ENCODE measurements around the gene LPXN. TPM values are rescaled to one million over a fixed set of nuclear protein-coding genes. Genes with fewer than 3 reads are reported as not detected.
A peak's percentile ranks its signal among the peaks of the same experiment; 100 is the strongest.

The LPXN gene
- total and polyA plus RNA-seq, 10 of the 15 experiments (the other 5 are each of a cell fraction or from before 2014, with no cell fraction given), result 131 to 349 (median 201) TPM

DNA sequence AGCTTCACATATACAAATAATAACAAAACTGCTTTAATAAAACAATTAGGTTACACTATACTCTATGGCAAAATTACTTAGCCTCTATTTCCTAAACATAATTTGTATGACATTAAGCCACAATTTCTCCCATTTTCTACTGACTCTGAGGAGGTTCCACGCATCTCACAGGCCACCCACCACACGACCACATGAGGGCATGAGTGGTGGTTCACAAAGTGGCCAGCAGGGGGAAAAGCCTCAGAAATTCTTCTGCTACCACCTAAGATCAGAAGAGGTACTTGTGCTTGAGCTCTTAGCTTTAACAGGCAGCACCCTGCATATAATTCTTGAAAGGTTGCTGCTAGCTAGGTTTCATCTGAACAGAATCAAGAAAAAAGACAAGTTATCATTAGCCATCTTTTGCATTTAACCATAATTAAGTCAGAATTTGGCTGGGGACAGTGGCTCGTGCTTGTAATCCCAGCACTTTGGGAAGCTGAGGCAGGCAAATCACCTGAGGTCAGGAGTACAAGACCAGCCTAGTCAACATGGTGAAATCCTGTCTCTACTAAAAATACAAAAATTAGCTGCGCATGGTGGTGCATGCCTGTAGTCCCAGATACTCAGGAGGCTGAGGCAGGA, 7.7 kb downstream of the LPXN start:
- no peak overlapping the region for H3K9ac ChIP-seq (ENCODE audit: control insufficient read depth, insufficient read depth, low read length)
- intact Hi-C loops (cut with micrococcal nuclease; ENCODE audit: unreplicated experiment), result loop anchor here (5.0 kb wide), 1 partner anchor 64 kb away; no protein-coding TSS in a partner anchor
- no peak for TF ChIP-seq GABPA (IDR thresholded peaks at IDR 0.05; ENCODE audit: low read depth)
- TF ChIP-seq SPI1 (IDR thresholded peaks at IDR 0.05; ENCODE audit: borderline replicate concordance, insufficient read depth, low read depth, low read length), result no peak
- 0 out of 2 replicates have a peak, but pooled peaks have one; percentile 54 for TF ChIP-seq YY1 (IDR thresholded peaks at IDR 0.05; ENCODE audit: low read depth, low read length)
- TF ChIP-seq, protein P1, sequence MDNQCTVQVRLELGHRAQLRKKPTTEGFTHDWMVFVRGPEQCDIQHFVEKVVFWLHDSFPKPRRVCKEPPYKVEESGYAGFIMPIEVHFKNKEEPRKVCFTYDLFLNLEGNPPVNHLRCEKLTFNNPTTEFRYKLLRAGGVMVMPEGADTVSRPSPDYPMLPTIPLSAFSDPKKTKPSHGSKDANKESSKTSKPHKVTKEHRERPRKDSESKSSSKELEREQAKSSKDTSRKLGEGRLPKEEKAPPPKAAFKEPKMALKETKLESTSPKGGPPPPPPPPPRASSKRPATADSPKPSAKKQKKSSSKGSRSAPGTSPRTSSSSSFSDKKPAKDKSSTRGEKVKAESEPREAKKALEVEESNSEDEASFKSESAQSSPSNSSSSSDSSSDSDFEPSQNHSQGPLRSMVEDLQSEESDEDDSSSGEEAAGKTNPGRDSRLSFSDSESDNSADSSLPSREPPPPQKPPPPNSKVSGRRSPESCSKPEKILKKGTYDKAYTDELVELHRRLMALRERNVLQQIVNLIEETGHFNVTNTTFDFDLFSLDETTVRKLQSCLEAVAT (IDR thresholded peaks at IDR 0.05), result 0 out of 2 replicates have a peak, but pooled peaks have one; percentile 23
- TF ChIP-seq BHLHE40 (IDR thresholded peaks at IDR 0.05; ENCODE audit: borderline replicate concordance in 1 of 2, low read depth in 2 of 2, low read length in 1 of 2), result 0 out of 4 replicates have a peak, but pooled peaks of 1 of the 2 experiments have one; percentile 30
- TF ChIP-seq SMC3 (IDR thresholded peaks at IDR 0.05; ENCODE audit: borderline replicate concordance, low read length), result peak; percentile 74
- no peak for TF ChIP-seq ZNF384 (IDR thresholded peaks at IDR 0.05; ENCODE audit: borderline replicate concordance, low read depth, low read length)
- TF ChIP-seq MXI1 (IDR thresholded peaks at IDR 0.05; ENCODE audit: low read depth, low read length), result peak; percentile 52; the same call in 1 of the 2 replicates
- TF ChIP-seq RAD21 (IDR thresholded peaks at IDR 0.05; ENCODE audit: insufficient read depth, low read depth, low read length), result peak; percentile 59
- TF ChIP-seq, protein P2, sequence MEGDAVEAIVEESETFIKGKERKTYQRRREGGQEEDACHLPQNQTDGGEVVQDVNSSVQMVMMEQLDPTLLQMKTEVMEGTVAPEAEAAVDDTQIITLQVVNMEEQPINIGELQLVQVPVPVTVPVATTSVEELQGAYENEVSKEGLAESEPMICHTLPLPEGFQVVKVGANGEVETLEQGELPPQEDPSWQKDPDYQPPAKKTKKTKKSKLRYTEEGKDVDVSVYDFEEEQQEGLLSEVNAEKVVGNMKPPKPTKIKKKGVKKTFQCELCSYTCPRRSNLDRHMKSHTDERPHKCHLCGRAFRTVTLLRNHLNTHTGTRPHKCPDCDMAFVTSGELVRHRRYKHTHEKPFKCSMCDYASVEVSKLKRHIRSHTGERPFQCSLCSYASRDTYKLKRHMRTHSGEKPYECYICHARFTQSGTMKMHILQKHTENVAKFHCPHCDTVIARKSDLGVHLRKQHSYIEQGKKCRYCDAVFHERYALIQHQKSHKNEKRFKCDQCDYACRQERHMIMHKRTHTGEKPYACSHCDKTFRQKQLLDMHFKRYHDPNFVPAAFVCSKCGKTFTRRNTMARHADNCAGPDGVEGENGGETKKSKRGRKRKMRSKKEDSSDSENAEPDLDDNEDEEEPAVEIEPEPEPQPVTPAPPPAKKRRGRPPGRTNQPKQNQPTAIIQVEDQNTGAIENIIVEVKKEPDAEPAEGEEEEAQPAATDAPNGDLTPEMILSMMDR (IDR thresholded peaks at IDR 0.05 in 2 of 3, conservative IDR thresholded peaks at IDR 0.05 in 1 of 3; ENCODE audit: control insufficient read depth in 2 of 3, extremely low read depth in 1 of 3, insufficient read depth in 1 of 3, low read depth in 3 of 3, low read length in 3 of 3), result peak; percentile 80 to 89 (median 85)
- peak; percentile 43; the same call in 1 of the 2 replicates for TF ChIP-seq SMARCA5 (IDR thresholded peaks at IDR 0.05)
- TF ChIP-seq RUNX3 (IDR thresholded peaks at IDR 0.05; ENCODE audit: low read length), result peak; percentile 72
- no peak for TF ChIP-seq EGR1 (IDR thresholded peaks at IDR 0.05; ENCODE audit: borderline replicate concordance in 1 of 2, low read depth in 2 of 2, low read length in 2 of 2)
- BruUV-seq (replicated peaks), result no TSS peak
- RAD21 ChIA-PET (ENCODE audit: unreplicated experiment), result interaction anchor here (0.7 to 3.8 kb wide), 15 partner anchors 8 to 490 kb away, joined by 3 to 61 read pairs (median 5); partner anchors contain the start of gene LPXN
- peaks cover 1 to 17% of the 10 kb centered on the region in 2 experiments for H3K36me3 ChIP-seq (ENCODE audit: control insufficient read depth in 2 of 2, insufficient read depth in 2 of 2, low read length in 1 of 2)
- no peak overlapping the region for H2AFZ ChIP-seq (ENCODE audit: control insufficient read depth, low read depth, low read length)
- no peaks in the 10 kb centered on the region for H3K27me3 ChIP-seq (replicated peaks in 1 of 2; ENCODE audit: control insufficient read depth in 2 of 2, insufficient read depth in 2 of 2, low read length in 1 of 2)
- H3K4me2 ChIP-seq (ENCODE audit: control insufficient read depth, insufficient read depth), result peak overlapping the region; percentile 41; the same call in 1 of the 2 replicates
- H3K4me3 ChIP-seq, result 0 out of 2 replicates have a peak overlapping the region, but pooled peaks have one; percentile 16
- in situ Hi-C loops (cut with MboI), result loop anchor here (10.0 kb wide), 1 partner anchor 217 kb away; no protein-coding TSS in a partner anchor
- peaks cover 10% of the 10 kb centered on the region for H3K4me1 ChIP-seq (ENCODE audit: control insufficient read depth, insufficient read depth, low read length)
- no peak for DNase-seq (ENCODE audit: low read depth, low spot score)
- H4K20me1 ChIP-seq (ENCODE audit: control insufficient read depth, insufficient read depth), result no peaks in the 10 kb centered on the region
- POLR2A ChIA-PET, result interaction anchor here (0.6 to 2.6 kb wide), 5 partner anchors 9 to 62 kb away, joined by 3 to 13 read pairs (median 4); no protein-coding TSS in a partner anchor
- CTCF ChIA-PET, result interaction anchor here (0.6 to 4.9 kb wide), 43 partner anchors 9 to 821 kb away, joined by 3 to 156 read pairs (median 6); partner anchors contain the start of genes LPXN and ZFP91
- WGBS (ENCODE audit: insufficient coverage, insufficient replicate concordance, low lambda C conversion rate, missing lambda C conversion rate), result 38% methylated on average over 4 of the region's 4 CpGs
- H3K27ac ChIP-seq (ENCODE audit: control insufficient read depth, insufficient read depth), result no peak overlapping the region
- SMC1A ChIA-PET (ENCODE audit: uncharacterized antibody, unreplicated experiment), result interaction anchor here (1.0 to 3.7 kb wide), 28 partner anchors 8 to 221 kb away, joined by 3 to 73 read pairs (median 8); partner anchors contain the start of genes CNTF and LPXN
- peak; percentile 89 for ATAC-seq
- peak; percentile 91 for FAIRE-seq
- H3K9me3 ChIP-seq (replicated peaks; ENCODE audit: control insufficient read depth, insufficient read depth, low read length), result no peaks in the 10 kb centered on the region
- peaks cover 74% of the 10 kb centered on the region for H3K79me2 ChIP-seq (ENCODE audit: control insufficient read depth, insufficient read depth, low read length)

All from GM12878 (cell line).